ENCODE results near the gene VCX3B. TPM values are rescaled to one million over a fixed set of nuclear protein-coding genes. Genes with fewer than 3 reads are reported as not detected.
"Not testable (repeated sequence)": the region's sequence is repeated elsewhere in the genome, so short reads cannot be mapped to it uniquely, and the experiment has no call there.

VCX3B gene
- total RNA-seq, 1 donor from 2014 or later = not detected

DNA sequence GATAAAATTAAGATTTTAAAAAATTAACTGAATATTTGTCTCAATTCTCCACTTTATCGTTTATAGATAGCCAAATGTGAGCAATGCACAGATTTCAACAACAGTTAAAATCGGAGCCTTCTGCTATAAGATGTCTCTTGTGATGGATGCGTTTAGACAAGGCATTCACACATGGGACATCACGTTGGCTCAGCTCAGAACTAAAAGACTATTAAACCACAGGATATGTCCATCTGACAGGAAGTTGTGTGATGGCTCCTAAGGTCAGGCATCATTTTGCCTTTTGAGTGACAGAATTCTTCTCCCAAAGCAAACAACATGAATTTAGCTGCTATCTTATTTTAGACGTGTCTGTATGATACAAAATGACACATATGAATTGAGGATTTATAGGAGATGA, 17.3 kb upstream of the VCX3B start:
- H3K4me3 ChIP-seq (ENCODE audit: low read depth, low read length) = no peak overlapping the region
- no peak for DNase-seq (ENCODE audit: low read depth)
- no peak for TF ChIP-seq CTCF (conservative IDR thresholded peaks at IDR 0.05; ENCODE audit: low read depth, low read length)

- H3K4me3 ChIP-seq (ENCODE audit: low read depth, low read length); DNase-seq (ENCODE audit: low read depth): not testable (repeated sequence)
Observed at GRCh38 chrX:8452343-8452742, 12.3 kb upstream of the VCX3B start.

GRCh38 chrX:8453611-8454010, 11.0 kb upstream of the VCX3B start:
- DNase-seq (ENCODE audit: low read depth) = no peak
- TF ChIP-seq CTCF (conservative IDR thresholded peaks at IDR 0.05; ENCODE audit: low read depth, low read length) = no peak
- H3K4me3 ChIP-seq (ENCODE audit: low read depth, low read length) = no peak overlapping the region

GRCh38 chrX:8455557-8455956, 9.1 kb upstream of the VCX3B start:
- H3K4me3 ChIP-seq (ENCODE audit: low read depth, low read length) = no peak overlapping the region
- peak; percentile 18 for TF ChIP-seq CTCF (conservative IDR thresholded peaks at IDR 0.05; ENCODE audit: low read depth, low read length)
- DNase-seq (ENCODE audit: low read depth) = no peak

DNA sequence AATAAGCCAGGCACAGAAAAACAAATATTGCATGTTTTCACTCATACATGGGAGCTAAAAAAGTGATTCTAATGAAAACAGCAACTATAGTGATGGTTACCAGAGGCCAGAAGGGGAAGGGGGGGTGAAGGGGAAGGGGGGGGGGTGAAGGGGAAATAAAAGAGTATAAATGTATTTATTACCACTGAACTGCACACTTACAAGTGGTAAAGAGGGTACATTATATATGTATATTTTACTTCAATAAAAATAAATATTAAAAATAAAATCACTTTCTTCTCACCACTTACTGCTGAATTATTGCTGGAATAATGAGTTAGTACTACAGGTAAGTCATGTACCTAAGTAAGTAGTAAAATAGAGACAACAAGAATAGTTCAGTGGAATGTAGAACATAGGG, 2.1 kb upstream of the VCX3B start:
- H3K4me3 ChIP-seq (ENCODE audit: low read depth, low read length) = no peak overlapping the region
- no peak for DNase-seq (ENCODE audit: low read depth)
- TF ChIP-seq CTCF (conservative IDR thresholded peaks at IDR 0.05; ENCODE audit: low read depth, low read length) = no peak

DNA sequence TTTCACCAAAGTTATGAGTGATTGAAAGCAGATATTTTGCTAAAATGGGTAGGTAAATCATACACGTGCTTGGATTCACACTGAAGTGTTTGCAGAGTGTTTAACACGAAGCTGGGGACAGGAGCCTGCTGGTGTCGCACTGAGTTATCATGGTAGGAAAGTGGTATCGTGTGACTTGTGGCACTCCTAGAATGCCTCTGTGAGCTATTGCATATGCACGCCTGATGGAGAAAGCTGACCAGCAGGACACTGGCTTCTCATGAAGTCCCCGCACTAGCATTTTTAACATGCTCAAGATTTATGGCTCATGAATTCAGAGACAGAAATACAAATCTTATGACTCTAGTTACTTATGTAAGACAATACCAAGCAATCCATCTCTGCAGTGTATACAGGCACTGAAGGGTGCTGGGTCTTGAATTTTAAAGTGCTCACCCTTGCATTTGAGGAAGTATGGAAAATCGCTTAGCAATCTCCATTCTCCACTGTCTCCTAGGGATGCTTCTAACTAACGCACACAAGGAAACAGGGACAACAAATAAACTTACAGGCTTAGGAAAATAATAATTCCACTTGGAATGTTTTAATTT, 19.8 kb downstream of the VCX3B start:
- TF ChIP-seq CTCF (conservative IDR thresholded peaks at IDR 0.05; ENCODE audit: low read depth, low read length) = no peak
- H3K4me3 ChIP-seq (ENCODE audit: low read depth, low read length) = no peak overlapping the region
- DNase-seq (ENCODE audit: low read depth) = no peak

DNA sequence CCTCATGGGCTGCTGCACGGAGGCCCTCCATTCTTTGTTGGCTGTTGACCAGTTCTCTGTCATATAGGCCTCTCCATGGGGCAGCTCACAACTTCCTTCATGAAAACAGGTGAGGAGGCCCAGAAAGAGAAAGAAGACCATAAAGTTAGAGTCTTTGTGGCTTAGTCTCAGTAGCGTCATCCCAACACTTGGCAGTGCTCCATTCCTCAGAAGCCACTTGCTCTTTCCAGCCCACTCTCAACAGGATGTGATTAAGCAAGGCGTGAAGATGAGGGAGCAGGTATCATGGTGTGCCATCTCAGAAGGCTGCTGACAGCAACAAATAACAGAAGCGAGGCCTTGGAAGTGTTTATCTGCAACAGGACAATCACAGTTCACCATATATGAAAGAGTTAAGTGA, 30.4 kb downstream of the VCX3B start:
- not testable (repeated sequence) for DNase-seq (ENCODE audit: low read depth)

GRCh38 chrX:8500203-8500602, 35.6 kb downstream of the VCX3B start:
- H3K4me3 ChIP-seq (ENCODE audit: low read depth, low read length) = no peak overlapping the region
- no peak for DNase-seq (ENCODE audit: low read depth)
- no peak for TF ChIP-seq CTCF (conservative IDR thresholded peaks at IDR 0.05; ENCODE audit: low read depth, low read length)

More for the DNA sequence above, 30.4 kb downstream of the VCX3B start:
- H3K4me3 ChIP-seq (ENCODE audit: low read depth, low read length) = not testable (repeated sequence)

DNA sequence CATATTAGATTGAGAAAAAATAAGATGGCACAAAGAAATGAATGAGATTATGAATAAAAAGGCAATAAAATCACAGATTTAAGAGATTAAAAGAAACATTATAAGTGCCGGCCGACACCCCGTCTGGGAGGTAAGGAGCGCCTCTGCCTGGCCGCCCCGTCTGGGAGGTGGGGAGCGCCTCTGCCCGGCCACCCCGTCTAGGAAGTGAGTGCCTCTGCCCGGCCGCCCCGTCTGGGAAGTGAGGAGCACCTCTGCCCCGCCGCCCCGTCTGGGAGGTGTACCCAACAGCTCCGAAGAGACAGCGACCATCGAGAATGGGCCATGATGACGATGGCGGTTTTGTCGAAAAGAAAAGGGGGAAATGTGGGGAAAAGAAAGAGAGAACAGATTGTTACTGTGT, 37.5 kb downstream of the VCX3B start:
- H3K4me3 ChIP-seq (ENCODE audit: low read depth, low read length); DNase-seq (ENCODE audit: low read depth): not testable (repeated sequence)

All from epithelial cell of proximal tubule (primary cell).